GM19099 (cell line): Measurements from ENCODE around the gene FASTK.

Source experiments
- POLR2A ChIP-seq: IDR thresholded peaks from 3 replicates; pipeline ENCODE4 v1.6.1; 2011; ENCODE audit warnings: low read depth; ENCODE audit not compliant: insufficient read length; ENCODE audit errors: extremely low read depth

Gene FASTK

GRCh38 chr7:151110236-151110940, 29.8 kb upstream of the FASTK start:
- no peak for TF ChIP-seq POLR2A

- TF ChIP-seq POLR2A = no peak
These were observed 28.8 kb upstream of the FASTK start for GRCh38 chr7:151109094-151110048.

GRCh38 chr7:151107882-151108281, 27.3 kb upstream of the FASTK start:
- no peak for TF ChIP-seq POLR2A

- no peak for TF ChIP-seq POLR2A
These were observed 24.0 kb upstream of the FASTK start for GRCh38 chr7:151104411-151105235.

GRCh38 chr7:151103973-151104372, 23.4 kb upstream of the FASTK start:
- TF ChIP-seq POLR2A = no peak

- no peak for TF ChIP-seq POLR2A
These were observed 22.4 kb upstream of the FASTK start for GRCh38 chr7:151102991-151103390.

- no peak for TF ChIP-seq POLR2A
These were observed 21.2 kb upstream of the FASTK start for GRCh38 chr7:151101621-151102396.

GRCh38 chr7:151100921-151101320, 20.3 kb upstream of the FASTK start:
- no peak for TF ChIP-seq POLR2A

- TF ChIP-seq POLR2A = no peak
These were observed 19.0 kb upstream of the FASTK start for GRCh38 chr7:151099486-151100211.

GRCh38 chr7:151095828-151096475, 15.3 kb upstream of the FASTK start:
- no peak for TF ChIP-seq POLR2A

- TF ChIP-seq POLR2A = no peak
These were observed 14.7 kb upstream of the FASTK start for GRCh38 chr7:151095123-151095797.

GRCh38 chr7:151094675-151095074, 14.1 kb upstream of the FASTK start:
- no peak for TF ChIP-seq POLR2A

GRCh38 chr7:151093748-151094147, 13.1 kb upstream of the FASTK start:
- TF ChIP-seq POLR2A = no peak
